HG02763 (cell line): ENCODE data around the gene ACYP2.
A peak's percentile ranks its signal among the peaks of the same experiment; 100 is the strongest.
"Not testable (repeated sequence)": the region's sequence is repeated elsewhere in the genome, so short reads cannot be mapped to it uniquely, and the experiment has no call there.

Source experiments
- ATAC-seq: cut with Tn5 transposase; IDR thresholded peaks from one replicate; pipeline ENCODE4 v1.9.1; 2021; ENCODE audit warnings: mild to moderate bottlenecking, moderate library complexity; ENCODE audit not compliant: unreplicated experiment

The ACYP2 gene

GRCh38 chr2:54313147-54313546, 197.7 kb downstream of the ACYP2 start:
- ATAC-seq, result no peak

GRCh38 chr2:54317973-54318372, 202.6 kb downstream of the ACYP2 start:
- ATAC-seq, result no peak

- ATAC-seq, result no peak
These were observed 203.4 kb downstream of the ACYP2 start for GRCh38 chr2:54318821-54319220.

- no peak for ATAC-seq
These were observed 205.6 kb downstream of the ACYP2 start for GRCh38 chr2:54321047-54321446.

GRCh38 chr2:54324517-54324916, 209.1 kb downstream of the ACYP2 start:
- ATAC-seq, result not testable (repeated sequence)

GRCh38 chr2:54325148-54325547, 209.7 kb downstream of the ACYP2 start:
- no peak for ATAC-seq

- no peak for ATAC-seq
These were observed 214.2 kb downstream of the ACYP2 start for GRCh38 chr2:54329482-54330161.

GRCh38 chr2:54330162-54330925, 214.9 kb downstream of the ACYP2 start:
- peak; percentile 95 for ATAC-seq

GRCh38 chr2:54330926-54331835, 215.8 kb downstream of the ACYP2 start:
- ATAC-seq, result no peak

- no peak for ATAC-seq
These were observed 217.0 kb downstream of the ACYP2 start for GRCh38 chr2:54332386-54332785.

- no peak for ATAC-seq
These were observed 220.9 kb downstream of the ACYP2 start for GRCh38 chr2:54336136-54336976.

GRCh38 chr2:54336977-54337255, 221.5 kb downstream of the ACYP2 start:
- ATAC-seq, result no peak

GRCh38 chr2:54341656-54342055, 226.2 kb downstream of the ACYP2 start:
- ATAC-seq, result no peak

- ATAC-seq, result no peak
These were observed 227.2 kb downstream of the ACYP2 start for GRCh38 chr2:54342603-54343002.

- no peak for ATAC-seq
These were observed 232.2 kb downstream of the ACYP2 start for GRCh38 chr2:54347622-54348021.

- no peak for ATAC-seq
These were observed 233.2 kb downstream of the ACYP2 start for GRCh38 chr2:54348646-54349045.

GRCh38 chr2:54350426-54350825, 235.0 kb downstream of the ACYP2 start:
- no peak for ATAC-seq

GRCh38 chr2:54353216-54353615, 237.8 kb downstream of the ACYP2 start:
- ATAC-seq, result no peak
